SK-N-MC (cell line): ENCODE measurements around the gene IFT80.
"Not testable (repeated sequence)": the region's sequence is repeated elsewhere in the genome, so short reads cannot be mapped to it uniquely, and the experiment has no call there.

Experiments used
- DNase-seq: peaks from one replicate; pipeline ENCODE4 v3.0.0-alpha.2; 2011; ENCODE audit warnings: low read depth, low spot score
- H3K27ac ChIP-seq: fragments of 200-600 bp; sonication (generic); 2 replicates; pipeline ENCODE4 v1.5.1; 2016; ENCODE audit warnings: mixed run types
- H3K36me3 ChIP-seq: fragments of 200-600 bp; sonication (generic); 2 replicates; pipeline ENCODE4 v1.6.1; 2017; ENCODE audit warnings: antibody characterized with exemption, low read length, mixed read lengths; ENCODE audit not compliant: insufficient read depth
- H3K4me3 ChIP-seq: fragments of 200-600 bp; sonication (generic); 2 replicates; pipeline ENCODE4 v1.5.1; 2016
- H3K9ac ChIP-seq: fragments of 200-600 bp; sonication (generic); 2 replicates; pipeline ENCODE4 v1.8.0; 2017; ENCODE audit warnings: mixed run types, mixed read lengths; ENCODE audit not compliant: insufficient read length
- H3K9me3 ChIP-seq: fragments of 200-600 bp; sonication (generic); 2 replicates; pipeline ENCODE4 v1.6.1; 2017; ENCODE audit warnings: low read depth, mild to moderate bottlenecking, antibody characterized with exemption, low read length, moderate library complexity, mixed read lengths
- EZH2 ChIP-seq: fragments of 200-600 bp; sonication (generic); IDR thresholded peaks from one replicate; pipeline ENCODE4 v1.6.1; 2017; ENCODE audit warnings: antibody characterized with exemption
- FOXP2 ChIP-seq: optimal IDR thresholded peaks from 2 replicates; pipeline ENCODE3; 2011; ENCODE audit warnings: mild to moderate bottlenecking, moderate library complexity; ENCODE audit not compliant: insufficient read depth; ENCODE audit errors: extremely low read length, control extremely low read depth
- POLR2AphosphoS5 ChIP-seq: IDR thresholded peaks from 2 replicates; pipeline ENCODE4 v1.6.1; 2012; ENCODE audit warnings: mild to moderate bottlenecking, low read depth, low read length, borderline replicate concordance

Gene IFT80

DNA sequence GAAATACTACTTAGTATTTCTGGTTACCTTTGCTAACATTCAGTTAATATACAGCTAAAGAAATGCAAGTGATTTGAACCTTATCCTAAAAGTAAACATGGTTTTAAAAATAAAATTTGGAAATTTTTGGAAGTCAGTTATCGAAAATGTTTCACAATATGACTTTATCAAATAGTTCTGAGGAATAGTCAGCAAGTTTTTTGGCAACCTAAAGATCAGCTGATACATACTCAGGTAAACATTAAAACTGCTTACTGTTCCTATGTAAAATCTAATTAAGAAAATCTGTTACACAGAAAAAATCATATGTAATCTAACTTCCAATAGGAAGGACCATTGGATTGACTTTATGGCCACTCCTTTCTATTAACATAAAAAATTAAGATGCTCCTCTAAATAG, 24.1 kb downstream of the IFT80 start:
- Histone ChIP-seq H3K9me3 (no peaks in the 10 kb centered on the region), H3K27ac (no peak overlapping the region), H3K4me3 (no peak overlapping the region), H3K36me3 (peaks cover 27% of the 10 kb centered on the region), H3K9ac (no peak overlapping the region)
- no peak for DNase-seq
- TF ChIP-seq FOXP2 (no peak), POLR2AphosphoS5 (no peak), EZH2 (no peak)

- Histone ChIP-seq H3K4me3 (no peak overlapping the region), H3K36me3 (peaks cover 27% of the 10 kb centered on the region), H3K9ac (no peak overlapping the region), H3K9me3 (no peaks in the 10 kb centered on the region), H3K27ac (no peak overlapping the region)
- DNase-seq, result no peak
- TF ChIP-seq POLR2AphosphoS5 (no peak), FOXP2 (no peak), EZH2 (no peak)
Observed at GRCh38 chr3:160374472-160374871, 24.6 kb downstream of the IFT80 start.

- Histone ChIP-seq H3K4me3 (no peak overlapping the region), H3K27ac (no peak overlapping the region), H3K36me3 (peaks cover 27% of the 10 kb centered on the region), H3K9ac (no peak overlapping the region), H3K9me3 (no peaks in the 10 kb centered on the region)
- DNase-seq, result no peak
- TF ChIP-seq EZH2, result no peak
- TF ChIP-seq FOXP2, result no peak
- no peak for TF ChIP-seq POLR2AphosphoS5
Observed at GRCh38 chr3:160373655-160374054, 25.4 kb downstream of the IFT80 start.

GRCh38 chr3:160372780-160373179, 26.2 kb downstream of the IFT80 start:
- Histone ChIP-seq H3K9me3 (no peaks in the 10 kb centered on the region), H3K4me3 (no peak overlapping the region), H3K9ac (no peak overlapping the region), H3K36me3 (peaks cover 27% of the 10 kb centered on the region), H3K27ac (no peak overlapping the region)
- no peak for DNase-seq
- TF ChIP-seq EZH2, result no peak
- no peak for TF ChIP-seq FOXP2
- no peak for TF ChIP-seq POLR2AphosphoS5

DNA sequence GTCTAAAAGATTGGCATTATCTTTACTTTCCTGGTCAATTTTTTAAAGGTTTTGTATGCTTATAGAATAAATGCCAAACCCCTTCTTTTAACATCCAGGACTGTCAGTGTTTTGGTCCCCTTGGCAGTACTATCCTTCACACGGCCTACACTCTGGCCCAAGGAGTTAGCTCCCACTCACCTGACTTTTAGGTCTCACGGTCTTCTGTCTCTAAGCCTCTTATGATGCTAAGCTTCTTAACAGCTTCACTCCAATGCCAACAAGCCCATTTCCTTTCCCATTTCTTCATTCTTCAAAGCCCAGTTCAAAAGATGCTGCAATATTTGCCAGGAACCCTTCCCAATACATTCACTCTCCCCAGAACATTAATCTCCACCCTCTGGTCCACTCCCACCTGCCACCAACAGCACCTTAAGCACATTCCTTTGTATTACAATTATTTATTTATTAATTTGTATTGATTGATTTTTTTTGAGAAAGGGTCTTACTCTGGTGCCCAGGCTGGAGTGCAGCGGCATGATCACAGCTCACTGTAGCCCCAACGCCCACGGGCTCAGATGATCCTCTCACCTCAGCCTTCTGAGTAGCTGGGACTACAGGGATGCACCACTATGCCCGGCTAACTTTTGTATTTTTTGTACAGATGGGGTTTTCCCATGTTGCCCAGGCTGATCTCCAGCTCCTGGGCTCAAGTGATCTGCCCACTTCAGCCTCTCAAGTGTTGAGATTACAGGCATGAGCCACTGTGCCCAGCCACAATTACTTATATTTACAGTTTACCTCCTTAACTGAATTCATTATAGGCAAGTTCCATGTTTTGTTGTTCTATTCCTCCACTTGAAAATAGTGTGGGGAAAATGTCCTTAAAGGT, 27.8 kb downstream of the IFT80 start:
- H3K27ac ChIP-seq, result no peak overlapping the region
- no peak overlapping the region for H3K4me3 ChIP-seq
- H3K9ac ChIP-seq, result no peak overlapping the region
- DNase-seq, result no peak
- TF ChIP-seq FOXP2 (no peak), POLR2AphosphoS5 (no peak), EZH2 (no peak)
- H3K36me3 ChIP-seq, result peaks cover 21% of the 10 kb centered on the region
- no peaks in the 10 kb centered on the region for H3K9me3 ChIP-seq

GRCh38 chr3:160369784-160370183, 29.2 kb downstream of the IFT80 start:
- TF ChIP-seq EZH2 (no peak), FOXP2 (no peak), POLR2AphosphoS5 (no peak)
- Histone ChIP-seq H3K27ac (no peak overlapping the region), H3K9me3 (no peaks in the 10 kb centered on the region), H3K9ac (no peak overlapping the region), H3K36me3 (peaks cover 11% of the 10 kb centered on the region), H3K4me3 (no peak overlapping the region)
- no peak for DNase-seq

GRCh38 chr3:160368804-160369203, 30.2 kb downstream of the IFT80 start:
- H3K9ac ChIP-seq, result no peak overlapping the region
- H3K27ac ChIP-seq, result no peak overlapping the region
- peaks cover 3% of the 10 kb centered on the region; the same call in 1 of the 2 replicates for H3K36me3 ChIP-seq
- TF ChIP-seq POLR2AphosphoS5 (no peak), EZH2 (no peak), FOXP2 (no peak)
- no peaks in the 10 kb centered on the region for H3K9me3 ChIP-seq
- DNase-seq, result no peak
- no peak overlapping the region for H3K4me3 ChIP-seq

DNA sequence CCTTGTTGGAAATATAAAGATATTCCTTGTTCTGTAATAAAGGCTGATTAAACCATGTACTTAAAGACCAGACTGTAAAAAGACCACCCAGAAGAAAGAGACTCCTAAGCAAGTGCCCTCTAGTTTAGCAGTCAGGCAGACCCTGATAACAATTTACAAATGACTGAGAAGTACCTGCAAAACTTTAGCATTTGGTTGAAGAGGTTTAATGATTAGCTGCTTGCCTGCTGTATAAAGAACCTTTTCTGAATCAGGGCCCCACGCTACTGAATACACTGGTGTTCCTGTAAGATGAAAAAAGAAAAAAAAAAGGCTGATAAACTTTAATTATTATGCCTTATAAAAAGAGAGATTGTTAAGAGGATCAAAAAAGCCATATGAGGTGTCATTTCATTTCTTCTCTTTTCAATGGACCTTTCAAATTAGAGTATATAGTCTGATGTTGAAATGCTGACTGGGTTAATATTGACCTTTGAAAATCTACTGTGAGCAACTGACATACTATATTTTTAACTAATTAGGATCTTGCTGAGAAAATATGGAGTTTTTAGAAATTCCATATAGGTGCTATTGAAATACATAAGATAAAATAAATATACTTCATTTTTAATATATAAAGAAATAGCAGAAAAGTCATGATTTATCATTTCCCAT, 33.0 kb downstream of the IFT80 start:
- Histone ChIP-seq H3K36me3 (no peaks in the 10 kb centered on the region), H3K4me3 (no peak overlapping the region), H3K9ac (no peak overlapping the region), H3K9me3 (no peaks in the 10 kb centered on the region), H3K27ac (no peak overlapping the region)
- TF ChIP-seq EZH2 (no peak), POLR2AphosphoS5 (no peak), FOXP2 (no peak)
- no peak for DNase-seq

DNA sequence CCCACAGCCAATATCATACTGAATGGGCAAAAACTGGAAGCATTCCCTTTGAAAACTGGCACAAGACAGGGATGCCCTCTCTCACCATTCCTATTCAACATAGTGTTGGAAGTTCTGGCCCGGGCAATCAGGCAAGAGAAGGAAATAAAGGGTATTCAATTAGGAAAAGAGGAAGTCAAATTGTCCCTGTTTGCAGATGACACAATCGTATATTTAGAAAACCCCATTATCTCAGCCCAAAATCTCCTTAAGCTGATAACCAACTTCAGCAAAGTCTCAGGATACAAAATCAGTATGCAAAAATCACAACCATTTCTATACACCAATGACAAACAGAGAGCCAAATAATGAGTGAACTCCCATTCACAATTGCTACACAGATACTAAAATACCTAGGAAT, 36.1 kb downstream of the IFT80 start:
- not testable (repeated sequence) for H3K9me3 ChIP-seq, H3K36me3 ChIP-seq, H3K4me3 ChIP-seq, H3K27ac ChIP-seq, H3K9ac ChIP-seq, DNase-seq
